Stomach (tissue), 4 donors: ENCODE measurements around the gene ITGB3.
"Not testable (repeated sequence)": the region's sequence is repeated elsewhere in the genome, so short reads cannot be mapped to it uniquely, and the experiment has no call there.

Source experiments
- POLR2A ChIP-seq, 4 donors: fragments of 450-650 bp; IDR thresholded peaks; one replicate each; pipeline ENCODE4 v1.6.1; 2016; ENCODE audit warnings: antibody characterized with exemption in 4 of 4, control low read depth in 2 of 4, mild to moderate bottlenecking in 1 of 4, moderate library complexity in 1 of 4
- TF ChIP-seq, protein P1 (sequence below), 7 experiments: fragments of 450-650 bp in 4 of 7; fragments of 200-600 bp in 3 of 7; sonication (generic) in 3 of 7; IDR thresholded peaks; one replicate each; pipeline ENCODE4 v1.5.1; 2016 to 2019; ENCODE audit warnings: antibody characterized with exemption in 7 of 7, control low read depth in 2 of 7, mild to moderate bottlenecking in 1 of 7

DNA sequence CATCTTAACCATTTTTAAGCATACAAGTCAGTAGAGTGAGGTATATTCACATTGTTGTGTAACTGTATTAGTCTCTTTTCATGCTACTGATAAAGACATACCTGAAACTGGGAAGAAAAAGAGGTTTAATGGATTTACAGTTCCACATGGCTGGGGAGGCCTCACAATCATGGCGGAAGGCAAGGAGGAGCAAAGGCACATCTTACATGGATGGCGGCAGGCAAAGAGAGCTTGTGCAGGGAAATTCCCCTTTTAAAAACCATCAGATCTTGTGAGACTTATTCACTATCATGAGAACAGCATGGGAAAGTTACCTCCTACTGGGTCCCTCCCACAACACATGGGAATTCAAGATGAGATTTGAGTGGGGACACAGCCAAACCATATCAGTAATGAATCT, 29.6 kb upstream of the ITGB3 start:
- TF ChIP-seq, protein P1, sequence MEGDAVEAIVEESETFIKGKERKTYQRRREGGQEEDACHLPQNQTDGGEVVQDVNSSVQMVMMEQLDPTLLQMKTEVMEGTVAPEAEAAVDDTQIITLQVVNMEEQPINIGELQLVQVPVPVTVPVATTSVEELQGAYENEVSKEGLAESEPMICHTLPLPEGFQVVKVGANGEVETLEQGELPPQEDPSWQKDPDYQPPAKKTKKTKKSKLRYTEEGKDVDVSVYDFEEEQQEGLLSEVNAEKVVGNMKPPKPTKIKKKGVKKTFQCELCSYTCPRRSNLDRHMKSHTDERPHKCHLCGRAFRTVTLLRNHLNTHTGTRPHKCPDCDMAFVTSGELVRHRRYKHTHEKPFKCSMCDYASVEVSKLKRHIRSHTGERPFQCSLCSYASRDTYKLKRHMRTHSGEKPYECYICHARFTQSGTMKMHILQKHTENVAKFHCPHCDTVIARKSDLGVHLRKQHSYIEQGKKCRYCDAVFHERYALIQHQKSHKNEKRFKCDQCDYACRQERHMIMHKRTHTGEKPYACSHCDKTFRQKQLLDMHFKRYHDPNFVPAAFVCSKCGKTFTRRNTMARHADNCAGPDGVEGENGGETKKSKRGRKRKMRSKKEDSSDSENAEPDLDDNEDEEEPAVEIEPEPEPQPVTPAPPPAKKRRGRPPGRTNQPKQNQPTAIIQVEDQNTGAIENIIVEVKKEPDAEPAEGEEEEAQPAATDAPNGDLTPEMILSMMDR (IDR thresholded peaks at IDR 0.05), result not testable (repeated sequence)
- TF ChIP-seq POLR2A (IDR thresholded peaks at IDR 0.05), result not testable (repeated sequence)
